Measurements from ENCODE around the gene VWA1.

VWA1 gene

DNA sequence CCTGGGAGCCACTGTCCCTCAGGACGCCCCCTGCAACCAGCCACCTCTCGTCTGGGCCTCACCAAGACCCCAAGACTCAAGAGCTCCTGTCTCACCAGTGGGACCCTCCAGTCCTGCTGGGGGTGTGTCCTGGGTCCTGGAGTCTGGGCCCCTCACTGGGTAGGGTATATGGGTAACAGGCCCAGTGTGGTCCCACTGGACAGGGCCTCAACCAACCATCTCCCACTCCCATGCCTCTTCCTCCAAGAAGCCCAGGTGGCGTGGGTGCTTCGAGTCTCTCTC, 725 bp upstream of the VWA1 start:
- Histone ChIP-seq H3K4me3 (ENCODE audit: low read depth in 1 of 2, low read length in 1 of 2) (no peak overlapping the region), H3K27me3 (peaks cover 97% of the 10 kb centered on the region), H3K4me1 (ENCODE audit: control insufficient read depth in 1 of 2, insufficient read depth in 1 of 2, low read depth in 1 of 2, low read length in 1 of 2) (peaks cover 6 to 11% of the 10 kb centered on the region in 2 experiments)

DNA sequence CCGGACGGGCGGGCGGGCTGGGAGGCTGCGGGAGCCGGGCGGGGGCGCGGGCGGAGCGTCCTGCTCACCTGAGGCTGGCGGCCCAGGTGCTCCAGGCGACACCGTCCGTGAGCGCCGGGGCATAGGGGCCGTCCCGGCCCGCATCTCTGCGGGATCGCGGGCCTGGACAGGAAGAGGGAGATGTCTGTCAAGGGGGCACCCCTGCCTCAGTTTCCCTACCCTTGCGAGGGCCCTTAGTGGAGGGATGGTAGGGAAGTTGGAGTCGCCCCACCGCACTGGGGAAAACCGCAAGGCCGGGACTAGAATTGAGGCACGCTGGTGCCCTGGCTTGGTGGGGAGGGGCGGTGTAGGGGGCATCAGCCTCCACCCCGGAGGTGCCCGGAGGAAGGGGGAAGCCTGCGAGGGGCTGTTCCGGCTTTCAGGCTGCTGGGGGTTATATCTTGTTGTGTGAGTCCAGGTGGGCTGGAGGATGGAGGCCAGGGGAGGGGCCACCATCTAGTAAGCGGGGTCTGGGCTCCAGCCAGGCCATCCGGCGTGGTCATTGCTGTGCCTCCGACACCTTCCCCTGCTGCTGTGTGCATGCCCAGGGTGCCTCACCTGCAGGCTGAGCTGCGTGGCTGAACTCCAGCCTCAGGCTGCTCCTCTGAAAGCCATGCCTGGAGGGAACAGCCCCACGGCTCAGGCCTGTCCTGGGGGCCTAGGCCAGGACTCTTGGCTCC, 580 bp downstream of the VWA1 start:
- peaks cover 6 to 11% of the 10 kb centered on the region in 2 experiments for H3K4me1 ChIP-seq (ENCODE audit: control insufficient read depth in 1 of 2, insufficient read depth in 1 of 2, low read depth in 1 of 2, low read length in 1 of 2)
- H3K27me3 ChIP-seq = peaks cover 84% of the 10 kb centered on the region
- H3K36me3 ChIP-seq = no peaks in the 10 kb centered on the region
- peak overlapping the region in 1 of 2 experiments; percentile 7 for H3K4me3 ChIP-seq (ENCODE audit: low read depth in 1 of 2, low read length in 1 of 2)
- H3K9me3 ChIP-seq = no peaks in the 10 kb centered on the region
- TF ChIP-seq, protein P1, sequence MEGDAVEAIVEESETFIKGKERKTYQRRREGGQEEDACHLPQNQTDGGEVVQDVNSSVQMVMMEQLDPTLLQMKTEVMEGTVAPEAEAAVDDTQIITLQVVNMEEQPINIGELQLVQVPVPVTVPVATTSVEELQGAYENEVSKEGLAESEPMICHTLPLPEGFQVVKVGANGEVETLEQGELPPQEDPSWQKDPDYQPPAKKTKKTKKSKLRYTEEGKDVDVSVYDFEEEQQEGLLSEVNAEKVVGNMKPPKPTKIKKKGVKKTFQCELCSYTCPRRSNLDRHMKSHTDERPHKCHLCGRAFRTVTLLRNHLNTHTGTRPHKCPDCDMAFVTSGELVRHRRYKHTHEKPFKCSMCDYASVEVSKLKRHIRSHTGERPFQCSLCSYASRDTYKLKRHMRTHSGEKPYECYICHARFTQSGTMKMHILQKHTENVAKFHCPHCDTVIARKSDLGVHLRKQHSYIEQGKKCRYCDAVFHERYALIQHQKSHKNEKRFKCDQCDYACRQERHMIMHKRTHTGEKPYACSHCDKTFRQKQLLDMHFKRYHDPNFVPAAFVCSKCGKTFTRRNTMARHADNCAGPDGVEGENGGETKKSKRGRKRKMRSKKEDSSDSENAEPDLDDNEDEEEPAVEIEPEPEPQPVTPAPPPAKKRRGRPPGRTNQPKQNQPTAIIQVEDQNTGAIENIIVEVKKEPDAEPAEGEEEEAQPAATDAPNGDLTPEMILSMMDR (IDR thresholded peaks at IDR 0.05) = no peak
- no peak overlapping the region for H3K27ac ChIP-seq

More for the DNA sequence above, 725 bp upstream of the VWA1 start:
- H3K9me3 ChIP-seq = no peaks in the 10 kb centered on the region
- H3K27ac ChIP-seq = no peak overlapping the region
- no peaks in the 10 kb centered on the region for H3K36me3 ChIP-seq
- TF ChIP-seq, protein P1 (IDR thresholded peaks at IDR 0.05) = no peak

DNA sequence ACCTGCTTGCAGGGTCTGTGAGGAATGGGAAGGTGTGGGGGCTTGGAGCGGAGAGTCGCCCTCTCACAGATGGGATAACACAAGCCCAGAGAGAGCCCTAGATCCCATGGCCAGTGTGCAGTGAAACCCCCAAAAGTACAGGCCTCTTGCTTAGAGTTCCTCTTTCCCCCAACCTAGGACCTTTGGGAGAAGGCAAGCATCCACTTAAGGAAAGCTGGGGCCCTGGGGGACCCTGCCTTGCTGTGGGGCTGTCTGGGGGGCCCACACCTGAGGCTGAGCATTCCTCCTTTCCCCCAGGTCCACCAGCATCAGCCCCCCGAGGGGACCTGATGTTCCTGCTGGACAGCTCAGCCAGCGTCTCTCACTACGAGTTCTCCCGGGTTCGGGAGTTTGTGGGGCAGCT, 1.1 kb downstream of the VWA1 start:
- no peak overlapping the region for H3K4me3 ChIP-seq (ENCODE audit: low read depth in 1 of 2, low read length in 1 of 2)
- H3K4me1 ChIP-seq (ENCODE audit: control insufficient read depth in 1 of 2, insufficient read depth in 1 of 2, low read depth in 1 of 2, low read length in 1 of 2) = peaks cover 6 to 11% of the 10 kb centered on the region in 2 experiments
- H3K9me3 ChIP-seq = no peaks in the 10 kb centered on the region
- no peaks in the 10 kb centered on the region for H3K36me3 ChIP-seq
- no peak overlapping the region for H3K27ac ChIP-seq
- TF ChIP-seq, protein P1 (IDR thresholded peaks at IDR 0.05) = no peak
- peaks cover 78% of the 10 kb centered on the region for H3K27me3 ChIP-seq

DNA sequence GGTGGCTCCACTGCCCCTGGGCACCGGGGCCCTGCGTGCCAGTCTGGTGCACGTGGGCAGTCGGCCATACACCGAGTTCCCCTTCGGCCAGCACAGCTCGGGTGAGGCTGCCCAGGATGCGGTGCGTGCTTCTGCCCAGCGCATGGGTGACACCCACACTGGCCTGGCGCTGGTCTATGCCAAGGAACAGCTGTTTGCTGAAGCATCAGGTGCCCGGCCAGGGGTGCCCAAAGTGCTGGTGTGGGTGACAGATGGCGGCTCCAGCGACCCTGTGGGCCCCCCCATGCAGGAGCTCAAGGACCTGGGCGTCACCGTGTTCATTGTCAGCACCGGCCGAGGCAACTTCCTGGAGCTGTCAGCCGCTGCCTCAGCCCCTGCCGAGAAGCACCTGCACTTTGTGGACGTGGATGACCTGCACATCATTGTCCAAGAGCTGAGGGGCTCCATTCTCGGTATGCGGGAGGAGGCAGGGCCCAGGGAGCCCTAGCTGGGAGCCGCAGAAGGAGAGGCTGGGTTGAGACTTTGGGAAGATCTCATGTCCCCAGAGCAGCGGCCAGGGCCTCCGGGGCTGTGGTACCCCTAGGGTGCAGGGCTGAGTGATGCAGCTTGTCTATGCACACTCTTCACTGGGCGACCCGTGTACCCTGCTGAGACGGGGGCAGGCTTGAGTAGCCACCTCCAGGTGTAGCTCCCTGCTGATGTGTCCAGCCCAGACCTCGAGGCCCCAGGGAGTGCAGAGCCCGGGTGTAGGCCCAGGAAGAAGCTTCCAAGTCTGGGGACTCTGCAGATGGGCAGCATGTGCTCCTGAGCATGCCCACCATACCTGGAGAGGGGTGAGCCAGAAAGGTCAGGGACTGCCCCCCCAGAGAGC, 1.8 kb downstream of the VWA1 start:
- Histone ChIP-seq H3K36me3 (no peaks in the 10 kb centered on the region), H3K4me1 (ENCODE audit: control insufficient read depth in 1 of 2, insufficient read depth in 1 of 2, low read depth in 1 of 2, low read length in 1 of 2) (peaks cover 6 to 11% of the 10 kb centered on the region in 2 experiments), H3K27me3 (peaks cover 72% of the 10 kb centered on the region), H3K4me3 (ENCODE audit: low read depth in 1 of 2, low read length in 1 of 2) (no peak overlapping the region), H3K27ac (no peak overlapping the region), H3K9me3 (no peaks in the 10 kb centered on the region)
- TF ChIP-seq, protein P1 (IDR thresholded peaks at IDR 0.05) = no peak

GRCh38 chr1:1437904-1438376, 2.5 kb downstream of the VWA1 start:
- H3K4me1 ChIP-seq (ENCODE audit: control insufficient read depth in 1 of 2, insufficient read depth in 1 of 2, low read depth in 1 of 2, low read length in 1 of 2) = peaks cover 6 to 11% of the 10 kb centered on the region in 2 experiments
- no peaks in the 10 kb centered on the region for H3K9me3 ChIP-seq
- TF ChIP-seq, protein P1 (IDR thresholded peaks at IDR 0.05) = no peak
- no peak overlapping the region for H3K27ac ChIP-seq
- H3K27me3 ChIP-seq = peaks cover 65% of the 10 kb centered on the region
- H3K36me3 ChIP-seq = no peaks in the 10 kb centered on the region
- H3K4me3 ChIP-seq (ENCODE audit: low read depth in 1 of 2, low read length in 1 of 2) = no peak overlapping the region
